Fibroblast of skin of scalp (primary cell): ENCODE data around the gene SLC27A2.

Experiments used
- DNase-seq: peaks from one replicate; pipeline ENCODE4 v3.0.0-alpha.2; 2013

The SLC27A2 gene

DNA sequence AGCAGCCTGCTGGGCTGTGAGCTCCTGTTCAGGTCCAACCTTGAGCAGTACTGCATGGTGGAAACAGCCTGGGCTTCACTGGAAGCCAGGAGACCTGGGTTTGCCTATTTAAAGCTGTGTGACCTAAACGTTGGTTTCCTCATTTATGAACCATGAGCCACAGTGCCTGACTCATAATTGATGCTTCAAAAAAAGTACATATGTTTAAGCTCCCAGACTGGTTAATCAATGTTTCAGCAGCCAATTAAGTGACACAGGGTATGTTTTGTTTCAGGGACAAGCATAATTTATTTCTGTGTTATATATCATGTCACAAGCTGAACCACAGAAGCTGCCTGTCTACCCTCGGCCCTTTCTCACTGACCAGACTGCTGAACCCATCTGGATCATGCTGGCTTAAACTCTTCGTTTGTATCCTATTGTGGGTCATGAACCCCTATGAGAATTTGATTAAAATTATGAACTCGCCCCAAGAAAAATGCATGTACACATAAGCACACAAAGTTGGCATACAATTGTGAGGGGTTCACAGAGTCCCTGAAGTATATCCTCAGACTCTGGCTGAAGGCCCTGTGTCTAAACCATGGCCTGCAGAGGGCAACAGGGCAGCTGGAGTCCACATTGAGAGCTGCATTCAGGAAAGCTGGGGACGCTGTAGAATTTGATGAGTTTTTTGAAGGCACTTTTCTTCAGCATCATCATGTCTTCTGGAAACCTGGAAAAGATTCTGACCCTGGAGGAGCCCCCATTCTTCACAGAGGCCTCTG is 59.9 kb downstream of the SLC27A2 start:
- no peak for DNase-seq

DNA sequence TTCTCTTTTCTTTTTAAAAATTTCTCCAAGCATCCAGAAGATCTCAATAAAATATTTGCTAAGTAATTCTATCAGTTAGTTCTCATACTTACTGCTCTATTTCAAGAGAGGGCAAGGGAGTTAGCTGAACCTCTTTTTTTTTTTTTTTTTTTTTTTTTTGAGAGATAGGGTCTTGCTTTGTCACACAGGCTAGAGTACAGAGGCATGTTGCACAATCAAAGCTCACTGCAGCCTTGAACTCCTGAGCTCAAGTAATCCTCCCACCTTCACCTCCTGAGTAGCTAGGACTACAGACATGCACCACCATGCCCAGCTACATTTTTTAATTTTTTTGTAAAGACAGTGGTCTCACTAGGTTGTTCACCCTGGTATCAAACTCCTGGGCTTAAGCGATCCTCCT is 62.2 kb downstream of the SLC27A2 start:
- DNase-seq, result no peak

DNA sequence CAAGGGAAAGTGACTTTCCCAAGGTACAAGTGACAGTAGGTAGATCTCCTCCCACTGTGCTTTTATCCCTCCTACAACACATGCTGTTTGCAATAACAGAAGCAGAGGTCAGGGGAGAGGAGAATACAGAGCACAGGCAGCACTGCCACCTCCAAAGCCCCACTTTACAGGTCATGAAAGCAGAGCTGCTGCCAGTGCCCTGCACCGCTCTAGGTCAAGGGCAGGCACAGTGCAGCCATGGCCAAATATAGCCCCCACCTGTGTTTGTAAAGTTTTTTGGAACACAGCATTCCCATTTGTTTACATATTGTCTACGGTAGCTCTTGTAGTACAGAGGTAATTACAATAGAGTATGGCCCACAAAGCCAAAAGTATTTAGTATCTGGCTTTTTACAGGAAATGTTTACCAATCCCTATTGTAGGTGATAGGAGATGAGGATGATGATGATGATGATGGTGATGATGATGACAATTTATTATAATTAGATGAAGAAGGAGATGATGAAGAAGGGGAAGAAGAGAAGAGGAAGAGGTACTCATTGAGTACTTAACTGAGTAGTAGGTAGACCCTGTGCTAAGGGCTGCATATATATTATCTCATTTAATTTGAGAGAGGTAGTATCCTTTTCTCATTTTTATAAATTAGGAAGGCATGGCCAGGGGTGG is 63.1 kb downstream of the SLC27A2 start:
- no peak for DNase-seq

DNA sequence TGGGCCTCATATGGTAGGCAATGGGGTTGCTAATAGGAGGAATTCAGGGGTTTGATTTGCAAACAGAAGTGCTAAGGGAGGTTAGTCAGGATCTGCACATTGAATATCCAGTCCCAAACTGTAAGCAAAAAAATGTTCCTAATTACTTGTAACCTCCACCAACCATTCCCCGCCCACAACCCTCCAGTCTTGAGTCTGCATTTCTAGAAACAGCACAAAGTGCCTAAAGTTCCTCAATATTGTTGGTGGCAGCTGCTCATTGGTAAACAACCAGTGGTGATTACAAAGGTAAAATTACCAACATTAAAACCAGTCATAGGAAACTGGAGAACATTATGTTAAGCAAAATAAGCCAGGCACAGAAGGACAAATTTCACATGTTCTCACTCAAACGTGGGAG is 64.6 kb downstream of the SLC27A2 start:
- no peak for DNase-seq

DNA sequence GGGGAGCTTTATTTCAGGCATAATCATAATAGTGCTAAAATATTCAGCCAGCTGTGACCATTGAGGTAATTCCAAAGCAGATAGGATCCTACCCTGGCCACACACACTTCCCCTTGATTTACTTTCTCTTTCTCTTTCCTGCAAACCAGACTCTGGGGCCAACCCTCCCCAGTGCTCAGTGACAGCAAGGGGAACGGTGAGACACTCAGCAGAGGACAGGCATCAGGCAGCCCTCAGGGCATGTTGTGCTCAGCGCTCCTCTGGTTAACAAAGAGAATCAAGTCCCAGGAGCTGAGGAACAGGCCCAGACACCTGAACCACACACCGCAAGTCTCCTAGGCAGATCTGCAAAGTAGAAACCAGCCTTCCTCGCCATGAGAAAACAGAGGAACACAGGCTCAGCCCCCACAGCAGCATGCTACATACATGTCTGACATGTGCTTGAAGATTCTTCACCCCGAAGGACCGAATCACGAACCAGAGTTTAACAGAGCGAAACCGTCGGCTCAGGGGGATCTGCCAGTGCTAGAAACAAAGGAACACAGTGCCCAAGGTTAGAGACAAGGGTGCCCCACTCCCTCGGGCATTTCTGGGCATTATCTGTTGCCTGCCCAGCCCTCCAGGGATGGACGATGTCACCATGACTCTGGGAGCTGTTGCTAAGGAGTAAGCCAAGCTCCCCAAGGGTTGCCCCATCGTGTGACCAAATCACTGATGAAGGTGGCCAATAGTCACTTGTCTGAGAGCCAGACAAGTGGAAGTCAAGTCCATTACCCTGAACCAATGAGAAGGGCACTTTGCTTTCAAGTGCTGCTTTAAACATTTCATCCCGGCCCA is 66.0 kb downstream of the SLC27A2 start:
- DNase-seq, result no peak

DNA sequence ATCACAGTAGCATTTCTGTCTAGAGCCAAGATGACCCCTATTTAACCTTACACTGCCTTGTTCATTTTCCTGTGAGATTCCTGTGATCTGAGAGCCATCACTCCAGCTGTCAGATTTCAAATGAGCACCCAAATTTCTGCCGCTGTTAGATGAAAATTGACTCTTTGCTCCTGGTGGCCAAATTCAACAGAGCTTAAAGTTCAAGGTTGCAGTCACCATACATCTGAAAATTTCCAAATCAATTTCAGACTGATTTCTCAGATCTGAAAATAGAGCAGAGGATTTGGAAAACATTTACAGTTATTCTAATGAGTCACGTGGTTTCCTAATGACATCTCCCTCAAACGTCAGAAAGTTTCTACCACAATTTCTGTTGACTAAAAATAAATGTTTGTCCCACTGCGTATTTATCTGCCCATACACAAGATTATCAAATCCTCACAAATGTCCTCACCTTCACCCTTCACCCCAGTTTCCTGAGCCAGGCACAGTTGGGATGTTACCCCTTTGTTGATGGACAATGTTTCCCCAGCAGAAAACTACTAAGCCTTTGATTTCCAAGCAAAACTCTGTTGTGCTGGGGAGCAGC is 67.1 kb downstream of the SLC27A2 start:
- no peak for DNase-seq

DNA sequence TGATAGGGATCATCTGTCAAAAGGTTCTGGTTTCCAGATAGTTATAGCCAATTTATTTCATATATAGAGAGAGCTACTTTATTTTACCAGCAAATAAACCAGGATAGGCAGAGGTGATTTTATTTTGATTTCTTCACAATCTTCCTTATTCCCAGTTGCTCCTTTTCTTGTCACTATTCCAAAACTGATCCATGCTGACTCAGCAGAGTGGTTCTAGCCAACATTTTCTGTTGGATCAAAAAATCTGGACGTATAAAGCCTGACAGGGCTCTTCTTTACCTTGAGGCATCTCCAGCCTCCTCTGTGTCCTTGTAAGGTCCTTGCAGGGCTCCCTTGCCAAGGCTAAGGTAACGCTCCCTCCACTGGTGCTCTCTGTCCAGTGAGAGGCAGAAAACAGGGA is 67.7 kb downstream of the SLC27A2 start:
- DNase-seq, result no peak

DNA sequence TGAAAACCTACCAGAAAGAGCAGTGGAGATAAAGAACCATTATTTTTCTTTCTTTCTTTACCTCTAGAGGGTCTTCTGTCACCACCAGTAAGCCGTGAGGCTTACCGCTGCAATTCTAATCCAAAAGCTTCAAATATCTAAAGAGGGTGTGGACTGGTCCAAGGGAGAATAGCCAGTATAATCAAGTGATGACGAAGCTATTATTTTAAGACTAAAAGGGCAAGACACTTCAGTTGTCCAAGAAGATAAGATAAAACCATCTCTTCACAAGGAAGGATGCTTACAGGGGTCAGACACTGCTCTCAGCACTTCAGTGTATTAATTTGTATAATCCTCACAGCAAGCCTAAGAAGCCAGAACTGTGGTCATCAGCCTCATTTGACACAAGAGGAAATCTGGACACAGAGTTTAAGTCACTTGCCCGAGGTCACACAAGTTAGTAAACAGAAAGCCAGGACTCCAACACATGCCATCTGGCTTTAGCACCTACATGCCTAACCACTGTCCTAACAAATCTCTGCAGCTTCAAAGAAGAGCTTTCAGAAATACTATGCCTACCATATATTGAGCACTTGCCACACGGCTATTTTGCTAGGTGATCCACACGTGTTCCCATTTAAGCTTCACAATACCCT is 68.9 kb downstream of the SLC27A2 start:
- DNase-seq, result no peak

DNA sequence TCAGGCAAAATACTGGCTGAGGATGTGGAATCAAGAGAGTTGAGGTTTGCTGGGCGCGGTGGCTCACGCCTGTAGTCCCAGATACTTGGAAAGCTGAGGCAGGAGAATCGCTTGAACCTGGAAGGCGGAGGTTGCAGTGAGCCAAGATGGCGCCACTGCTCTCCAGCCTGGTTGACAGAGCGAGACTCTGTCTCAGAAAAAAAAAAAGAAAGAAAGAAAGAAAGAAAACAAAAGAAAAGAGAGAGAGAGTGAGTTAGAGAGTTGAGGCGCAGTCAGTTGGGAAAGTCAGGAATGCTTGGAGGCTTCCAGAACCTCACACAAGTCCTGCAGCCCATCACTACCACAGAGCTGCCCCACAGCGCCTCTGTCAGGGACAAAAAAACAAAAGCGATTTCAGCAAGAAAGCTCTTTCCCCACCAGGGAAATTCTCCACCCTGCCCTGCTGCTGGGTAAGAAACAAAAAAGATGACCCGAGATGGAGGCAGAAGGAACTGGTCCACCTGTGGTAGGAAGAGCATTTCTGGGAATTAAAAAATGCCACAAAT is 69.7 kb downstream of the SLC27A2 start:
- DNase-seq, result no peak

DNA sequence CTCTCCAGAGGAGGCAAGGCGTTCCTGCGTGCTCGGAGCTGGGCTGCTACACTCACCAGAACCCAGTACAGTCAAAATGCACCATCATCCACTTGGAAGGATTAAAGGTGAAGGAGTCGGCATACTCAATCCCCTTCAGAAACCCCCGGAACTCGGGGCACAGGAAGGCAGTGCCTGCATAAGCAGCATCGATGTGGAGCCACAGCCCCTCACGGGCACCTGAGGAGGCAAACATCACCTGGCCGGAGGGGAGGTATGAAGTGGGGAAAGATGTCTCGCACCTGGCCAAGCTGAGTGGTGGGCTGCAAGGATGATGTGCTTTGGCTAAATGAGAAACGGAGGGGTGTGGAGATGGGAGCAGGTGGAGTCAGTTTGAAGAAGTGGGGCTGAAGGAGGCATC is 70.6 kb downstream of the SLC27A2 start:
- DNase-seq, result no peak

DNA sequence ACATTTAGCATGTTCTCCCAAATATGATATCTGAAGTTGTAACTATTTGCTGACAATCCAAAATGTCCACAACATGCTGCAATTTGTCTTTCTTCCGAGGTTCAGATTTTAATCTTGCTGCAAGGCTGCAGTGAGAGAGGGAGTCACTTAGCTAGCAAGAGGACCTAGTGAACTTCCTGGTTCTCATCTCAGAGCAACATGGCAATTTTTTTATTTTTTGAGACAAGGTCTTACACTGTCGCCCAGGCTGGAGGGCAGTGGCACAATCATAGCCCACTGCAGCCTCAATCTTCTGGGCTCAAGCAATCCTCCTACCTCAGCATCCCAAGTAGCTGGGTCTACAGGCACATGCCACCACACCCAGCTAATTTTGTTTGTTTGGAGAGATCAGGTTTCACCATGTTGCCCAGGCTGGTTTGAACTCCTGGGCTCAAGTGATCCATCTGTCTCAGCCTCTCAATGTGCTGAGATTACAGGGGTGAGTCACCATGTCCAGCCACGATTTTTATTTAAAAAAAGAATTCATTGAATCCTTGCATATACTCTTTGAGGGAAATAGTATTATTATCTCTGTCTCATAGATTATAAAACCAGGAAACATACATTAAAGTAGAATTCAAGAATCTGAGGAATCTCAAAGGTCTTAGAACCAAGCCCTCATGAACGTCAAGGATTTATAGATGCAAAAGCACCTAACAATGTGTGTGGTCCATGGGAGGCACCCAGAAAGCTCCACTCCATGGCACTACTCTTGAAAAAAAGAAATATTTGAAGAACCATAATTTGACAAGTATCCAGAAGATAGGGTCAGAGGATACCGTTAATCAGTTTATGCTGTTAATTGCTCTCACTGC is 74.4 kb downstream of the SLC27A2 start:
- DNase-seq, result peak; percentile 8

DNA sequence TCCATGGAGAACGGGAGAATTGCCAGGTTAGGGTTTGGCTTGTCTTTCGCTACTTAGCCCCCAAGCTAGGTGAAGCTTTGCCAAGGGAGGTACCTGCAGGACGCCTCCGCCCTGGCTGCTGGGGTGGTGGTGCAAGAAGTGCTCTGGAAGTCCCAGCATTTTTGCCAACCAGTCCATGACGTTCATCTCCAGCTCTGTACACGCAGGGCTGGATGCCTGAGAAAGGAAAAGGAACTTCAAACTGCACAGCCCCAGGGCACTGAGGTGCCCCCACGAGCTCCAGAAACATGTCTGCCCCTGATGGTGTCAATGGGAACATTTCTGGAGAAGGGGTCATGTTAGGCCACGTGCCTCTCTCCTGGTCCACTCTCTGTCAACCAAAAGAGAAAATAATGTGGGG is 75.3 kb downstream of the SLC27A2 start:
- no peak for DNase-seq

DNA sequence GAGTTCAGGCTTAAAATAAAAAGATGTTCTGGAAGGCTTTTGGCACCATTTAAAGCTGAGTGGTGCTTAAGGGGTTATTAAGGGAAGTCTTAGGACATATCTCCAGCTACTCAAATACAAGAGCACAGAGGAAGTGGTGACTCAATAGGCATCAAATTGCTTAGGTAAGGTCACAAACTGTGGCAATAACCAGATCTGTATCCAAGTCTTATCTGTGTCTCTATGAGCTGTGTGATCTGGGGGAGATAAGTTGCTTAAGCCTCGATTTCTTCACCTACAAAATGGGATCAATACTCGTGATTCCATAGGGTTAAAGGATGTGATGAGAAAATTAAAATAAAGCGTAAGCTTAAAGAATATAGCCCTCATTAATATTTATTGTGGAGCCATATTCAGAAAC is 75.9 kb downstream of the SLC27A2 start:
- no peak for DNase-seq

DNA sequence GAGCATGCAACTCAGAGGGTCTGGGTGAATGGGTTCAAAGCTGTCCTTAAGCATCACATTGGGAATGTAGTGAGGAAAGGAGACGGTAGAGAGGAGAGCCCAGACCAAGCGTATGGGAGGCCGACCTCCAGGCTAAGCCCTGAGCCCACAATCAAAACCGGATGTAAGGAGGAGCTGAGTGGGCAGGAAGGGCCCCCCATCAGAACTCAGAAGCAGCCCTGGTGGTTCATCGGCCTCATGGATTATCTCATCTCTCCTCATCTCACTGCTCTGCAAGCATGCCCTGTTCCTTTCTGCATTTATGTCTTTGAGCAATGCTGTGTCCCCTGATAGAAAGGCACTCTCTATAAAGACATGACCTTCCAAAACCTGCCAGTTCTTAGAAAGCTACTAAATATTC is 77.3 kb downstream of the SLC27A2 start:
- no peak for DNase-seq

DNA sequence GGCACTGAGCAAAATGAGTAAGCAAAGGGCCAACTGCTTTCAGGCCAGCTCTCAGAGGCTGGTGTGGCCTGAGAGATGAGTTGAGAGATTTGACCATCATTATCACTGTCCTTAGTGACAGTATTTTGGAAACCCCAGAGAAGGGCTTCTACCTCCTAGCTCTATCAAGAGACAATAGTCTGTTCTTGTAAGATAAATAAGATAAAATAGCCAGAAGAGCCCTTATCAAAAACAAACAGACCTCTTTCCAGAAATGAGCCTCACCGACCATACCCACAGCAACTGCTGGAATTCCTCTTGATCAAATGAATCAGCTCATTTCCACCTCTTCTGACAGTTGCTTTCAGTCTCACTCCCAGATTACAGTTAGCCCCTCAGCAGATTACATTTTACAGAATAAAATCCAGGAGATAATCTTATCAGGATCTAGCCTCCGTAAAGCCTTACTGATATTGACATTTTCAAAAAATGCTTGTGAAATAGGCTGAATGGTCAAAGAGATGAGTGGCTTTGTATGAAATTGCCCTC is 79.0 kb downstream of the SLC27A2 start:
- DNase-seq, result no peak

DNA sequence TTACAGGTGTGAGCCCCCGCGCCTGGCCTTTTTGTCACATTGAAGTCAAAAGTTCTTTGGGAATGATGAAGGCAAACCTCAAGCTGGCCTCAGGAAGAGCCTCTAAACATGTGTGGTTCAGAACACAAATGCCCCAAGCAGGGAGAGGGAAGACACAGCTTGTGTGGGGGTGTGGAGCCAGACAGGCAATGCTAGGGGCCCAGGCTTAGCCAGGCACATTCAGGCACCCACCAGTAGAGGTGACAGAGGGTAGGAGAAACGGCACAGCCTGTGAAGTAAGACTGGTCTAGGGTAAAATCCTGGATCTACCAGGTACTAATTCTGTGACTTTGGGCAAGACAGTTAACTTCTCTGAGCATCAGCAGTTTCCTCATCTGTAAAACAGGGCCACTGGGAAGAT is 80.0 kb downstream of the SLC27A2 start:
- no peak for DNase-seq

DNA sequence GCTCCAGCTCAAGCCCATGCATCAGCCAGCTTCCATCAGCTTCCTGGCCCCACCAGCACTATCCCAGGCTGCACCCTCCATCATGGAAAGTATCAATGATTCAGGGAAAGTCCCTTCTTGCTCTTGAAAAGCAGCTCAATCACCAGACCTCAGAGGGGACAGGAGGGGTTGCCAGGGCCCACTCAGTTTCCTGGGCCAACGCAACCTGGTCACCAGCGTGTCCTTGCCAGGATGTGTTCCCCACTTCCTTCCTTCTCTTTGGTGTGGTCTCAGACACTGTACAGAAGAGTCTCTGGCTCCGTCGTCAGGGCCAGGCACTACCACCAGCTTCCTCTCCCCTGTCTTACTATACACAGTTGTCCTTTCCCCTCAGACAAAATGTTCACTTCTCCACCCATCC is 80.5 kb downstream of the SLC27A2 start:
- no peak for DNase-seq

DNA sequence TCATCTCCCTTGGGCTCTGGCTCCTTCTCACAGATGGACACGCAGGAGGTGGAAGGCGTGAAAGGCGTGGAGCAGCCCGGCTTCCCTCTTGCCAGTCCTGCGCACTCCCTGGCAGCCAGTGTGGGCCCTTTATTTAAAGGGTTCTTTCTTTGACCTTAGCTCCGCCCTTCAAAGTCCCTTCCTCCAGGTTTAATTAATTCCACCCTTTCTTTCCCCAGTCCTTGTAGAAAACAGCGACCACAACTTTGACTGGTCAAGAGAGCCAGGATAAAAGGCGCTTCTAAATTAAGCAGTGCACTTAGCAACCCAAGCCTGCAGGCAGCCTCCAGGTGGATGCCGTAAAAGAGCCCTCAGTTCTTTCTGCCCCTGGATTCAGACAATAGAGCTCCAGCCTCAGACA is 83.6 kb downstream of the SLC27A2 start, which contains the start of gene HDC:
TSS of gene HDC (minus strand) at position 107 of the 400 bp plus-strand sequence. CDS start at position 4, 103 bp downstream.
- no peak for DNase-seq

DNA sequence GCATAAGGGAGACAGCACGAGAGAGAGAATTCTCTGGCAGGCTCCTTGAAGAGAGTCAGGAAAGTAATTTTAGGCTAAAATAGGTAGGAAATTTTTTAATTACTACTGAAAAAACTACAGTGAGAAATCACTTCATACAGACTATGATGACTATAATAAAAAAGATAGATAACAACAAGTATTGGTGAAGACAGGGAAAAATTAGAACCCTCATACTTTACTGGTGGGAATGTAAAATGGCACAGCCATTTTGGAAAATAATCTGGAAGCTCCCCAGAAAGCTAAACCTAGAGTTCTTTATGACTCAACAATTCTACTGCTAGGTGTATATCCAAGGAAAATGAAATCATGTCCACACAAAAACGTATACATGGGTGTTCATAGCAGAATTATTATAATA is 85.6 kb downstream of the SLC27A2 start:
- DNase-seq, result no peak

DNA sequence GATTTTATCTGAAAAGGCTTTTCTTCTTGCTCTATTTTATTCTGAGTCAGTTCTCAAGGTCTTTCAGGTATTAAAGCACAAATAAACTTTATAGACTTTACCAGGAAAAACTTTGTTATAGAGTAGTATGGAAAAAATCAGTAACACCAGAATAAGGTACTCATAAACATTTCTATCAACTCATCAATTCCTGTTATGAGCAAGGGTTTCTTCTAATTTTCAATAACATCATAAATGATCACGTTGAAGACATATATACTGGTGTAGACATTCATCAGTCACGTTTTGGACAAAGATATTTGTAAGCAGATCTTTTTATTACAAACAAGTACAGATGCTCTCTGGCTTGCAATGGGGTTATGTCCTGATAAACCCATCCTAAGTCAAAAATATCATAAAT is 93.1 kb downstream of the SLC27A2 start:
- no peak for DNase-seq

DNA sequence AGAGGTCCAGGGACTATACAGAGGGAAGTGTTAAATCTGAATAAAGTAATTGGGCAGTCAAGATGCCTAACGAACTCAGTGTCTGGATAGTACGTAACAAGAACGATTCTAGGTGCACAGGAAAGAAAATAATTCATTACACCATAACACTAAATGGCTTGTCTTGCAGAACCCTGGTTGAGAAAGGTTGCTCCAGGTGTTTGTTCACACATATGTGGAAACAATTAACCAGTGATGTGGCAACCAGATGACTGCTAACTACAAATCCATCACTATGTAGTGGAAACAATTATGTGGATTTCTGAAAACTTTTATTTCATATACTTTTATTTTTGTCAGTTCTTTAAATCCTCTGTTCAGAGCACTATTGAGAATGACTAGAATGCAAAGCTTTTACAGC is 93.9 kb downstream of the SLC27A2 start:
- no peak for DNase-seq
